BLaER1 (cell line): ENCODE results near the gene MAD1L1.

Source experiments
- H3K27ac ChIP-seq: shearing (Covaris generic); formaldehyde crosslinking; 2 replicates; pipeline ENCODE4 v1.8.1; 2022
- H3K27me3 ChIP-seq: shearing (Covaris generic); formaldehyde crosslinking; 2 replicates; pipeline ENCODE4 v1.8.1; 2022
- H3K36me3 ChIP-seq: shearing (Covaris generic); formaldehyde crosslinking; 2 replicates; pipeline ENCODE4 v1.8.1; 2022
- H3K4me1 ChIP-seq: shearing (Covaris generic); formaldehyde crosslinking; 2 replicates; pipeline ENCODE4 v1.8.1; 2022
- H3K4me2 ChIP-seq: shearing (Covaris generic); formaldehyde crosslinking; 2 replicates; pipeline ENCODE4 v1.8.1; 2022
- H3K4me3 ChIP-seq: shearing (Covaris generic); formaldehyde crosslinking; 2 replicates; pipeline ENCODE4 v1.8.1; 2022
- H3K9ac ChIP-seq: shearing (Covaris generic); formaldehyde crosslinking; 2 replicates; pipeline ENCODE4 v1.8.1; 2022
- H3K9me3 ChIP-seq: shearing (Covaris generic); formaldehyde crosslinking; 2 replicates; pipeline ENCODE4 v1.8.1; 2022
- H4K20me1 ChIP-seq: shearing (Covaris generic); formaldehyde crosslinking; 2 replicates; pipeline ENCODE4 v1.8.1; 2022
- Cebpa-rat ChIP-seq: shearing (Covaris generic); IDR thresholded peaks from 2 replicates; pipeline ENCODE4 v1.8.1; 2022

Gene MAD1L1

DNA sequence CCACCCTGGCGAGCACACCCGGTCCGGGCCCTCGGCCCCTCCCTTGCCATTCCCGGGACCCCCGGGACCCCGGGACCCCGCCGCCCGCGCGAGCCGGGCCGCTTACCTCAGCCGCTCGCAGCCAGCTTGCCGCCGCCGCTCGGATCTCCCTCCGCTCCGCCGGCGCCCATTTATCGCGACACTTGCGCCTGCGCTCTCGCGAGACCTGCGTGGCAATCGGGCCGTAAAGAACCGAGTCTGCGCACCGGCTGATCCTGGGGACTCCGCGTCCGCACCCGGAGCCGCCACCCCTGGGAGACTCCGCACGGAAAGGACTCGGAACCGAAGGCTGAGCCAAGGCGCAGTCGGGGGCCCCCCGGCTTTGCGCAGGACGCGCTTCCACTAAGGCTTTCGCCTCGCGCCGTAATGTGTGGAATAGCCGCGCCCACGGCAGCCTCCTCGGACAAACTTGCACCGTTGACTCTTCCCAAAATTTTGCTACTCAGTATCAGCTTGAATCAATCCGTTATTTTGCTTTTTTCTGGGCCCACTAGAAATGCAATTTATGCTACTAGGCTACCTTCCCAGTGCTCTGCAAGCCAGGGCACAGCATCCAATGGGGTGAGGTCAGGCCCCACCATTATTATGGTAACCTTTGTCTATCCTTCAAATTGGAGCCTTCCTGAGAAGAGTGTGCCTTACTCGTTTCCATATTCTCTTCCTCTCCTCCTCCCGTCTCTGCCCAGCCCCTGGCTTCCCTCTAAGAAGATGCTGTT is at the start of gene MAD1L1:
Gene MAD1L1, minus strand, starts transcription at position 180 of the 755 bp plus-strand sequence. CDS start 2,812 bp downstream, outside the sequence.
- H3K27me3 ChIP-seq, result no peaks in the 10 kb centered on the region
- H3K36me3 ChIP-seq, result peaks cover 69% of the 10 kb centered on the region
- peak within 1 kb of the TSS; percentile 98 for H3K4me2 ChIP-seq
- H3K4me1 ChIP-seq, result peaks cover 48% of the 10 kb centered on the region
- no peaks in the 10 kb centered on the region for H3K9me3 ChIP-seq
- H3K4me3 ChIP-seq, result peak within 1 kb of the TSS; percentile 93
- H3K9ac ChIP-seq, result peak within 1 kb of the TSS; percentile 95
- peaks cover 42% of the 10 kb centered on the region for H4K20me1 ChIP-seq
- H3K27ac ChIP-seq, result peak within 1 kb of the TSS; percentile 88
- no peak for TF ChIP-seq Cebpa-rat

DNA sequence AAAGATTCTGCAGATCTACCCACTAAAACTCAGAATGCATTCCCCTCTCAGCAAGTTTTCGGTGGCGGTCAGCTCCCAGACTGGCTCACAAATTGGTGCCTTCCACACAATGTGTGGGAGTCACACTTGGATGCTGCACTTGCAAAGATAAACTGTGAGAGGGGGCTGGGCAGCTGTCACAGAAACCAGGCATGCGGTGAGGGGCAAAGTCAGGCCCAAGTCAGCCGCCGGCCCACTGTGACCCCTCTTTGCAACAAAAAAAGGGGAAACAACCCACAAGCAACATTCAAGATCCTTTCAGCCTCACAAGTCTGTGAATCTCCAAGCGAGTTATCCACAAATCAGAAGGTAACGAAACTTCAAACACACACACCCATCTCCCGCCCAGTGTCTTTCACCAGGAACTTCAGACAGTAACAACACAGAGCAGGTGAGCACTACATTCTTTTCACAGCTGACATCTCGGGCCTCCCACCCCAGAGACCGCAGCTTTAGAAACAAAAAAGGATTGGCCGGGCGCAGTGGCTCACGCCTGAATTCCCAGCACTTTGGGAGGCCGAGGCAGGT is 49.5 kb upstream of the MAD1L1 start:
- Histone ChIP-seq H3K9ac (peak overlapping the region; percentile 40; the same call in 1 of the 2 replicates), H4K20me1 (peaks cover 63% of the 10 kb centered on the region), H3K36me3 (peaks cover 7% of the 10 kb centered on the region), H3K9me3 (no peaks in the 10 kb centered on the region), H3K27me3 (no peaks in the 10 kb centered on the region), H3K4me3 (no peak overlapping the region), H3K27ac (peak overlapping the region; percentile 51), H3K4me1 (peaks cover 47% of the 10 kb centered on the region), H3K4me2 (peak overlapping the region; percentile 61)
- no peak for TF ChIP-seq Cebpa-rat

DNA sequence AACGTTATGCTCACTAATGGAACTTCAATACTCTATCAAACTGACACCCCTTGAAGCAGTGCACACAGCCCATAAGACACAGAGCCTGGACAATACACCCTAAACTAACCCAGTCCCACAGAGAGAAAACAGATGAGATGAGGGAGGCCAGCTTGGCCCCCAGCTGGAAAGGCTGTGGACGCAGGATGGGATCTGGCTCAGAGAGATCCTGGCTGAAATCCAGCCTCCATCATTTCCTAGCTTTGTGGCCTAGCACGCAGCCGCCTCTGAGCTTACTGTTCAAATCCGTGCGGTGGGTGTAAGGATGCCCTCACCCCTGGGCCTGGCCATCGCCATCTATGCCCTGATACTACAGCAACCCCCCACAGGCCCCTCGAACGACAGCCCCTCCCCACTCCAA is 48.8 kb upstream of the MAD1L1 start:
- Histone ChIP-seq H3K9ac (peak overlapping the region; percentile 40; the same call in 1 of the 2 replicates), H3K36me3 (peaks cover 15% of the 10 kb centered on the region), H3K27ac (peak overlapping the region; percentile 51), H3K4me1 (peaks cover 47% of the 10 kb centered on the region), H3K4me2 (peak overlapping the region; percentile 61), H3K9me3 (no peaks in the 10 kb centered on the region), H3K27me3 (no peaks in the 10 kb centered on the region), H4K20me1 (peaks cover 67% of the 10 kb centered on the region), H3K4me3 (no peak overlapping the region)
- no peak for TF ChIP-seq Cebpa-rat

DNA sequence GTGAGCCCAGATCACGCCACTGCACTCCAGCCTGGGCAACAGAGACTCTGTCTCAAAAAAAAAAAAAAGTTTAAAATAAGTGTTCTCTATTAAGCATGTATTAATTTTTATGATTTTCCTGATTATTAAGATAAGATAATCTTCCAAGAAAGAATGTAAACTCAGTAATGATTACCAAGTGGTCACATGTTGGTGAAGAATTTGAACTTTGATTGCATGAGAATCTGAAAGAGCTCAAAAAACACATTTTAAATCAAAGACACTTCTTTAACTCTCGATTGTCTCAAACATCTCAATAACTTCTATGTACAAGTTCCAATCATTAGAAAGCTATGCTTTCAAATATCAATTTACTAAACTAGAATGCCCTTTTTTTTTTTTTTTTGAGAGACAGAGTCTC is 47.7 kb upstream of the MAD1L1 start:
- no peaks in the 10 kb centered on the region for H3K27me3 ChIP-seq
- H3K4me3 ChIP-seq, result no peak overlapping the region
- no peak for TF ChIP-seq Cebpa-rat
- peaks cover 67% of the 10 kb centered on the region for H4K20me1 ChIP-seq
- H3K4me2 ChIP-seq, result peak overlapping the region; percentile 61
- H3K36me3 ChIP-seq, result peaks cover 20% of the 10 kb centered on the region
- H3K9ac ChIP-seq, result no peak overlapping the region
- no peaks in the 10 kb centered on the region for H3K9me3 ChIP-seq
- H3K27ac ChIP-seq, result no peak overlapping the region
- H3K4me1 ChIP-seq, result peaks cover 57% of the 10 kb centered on the region

DNA sequence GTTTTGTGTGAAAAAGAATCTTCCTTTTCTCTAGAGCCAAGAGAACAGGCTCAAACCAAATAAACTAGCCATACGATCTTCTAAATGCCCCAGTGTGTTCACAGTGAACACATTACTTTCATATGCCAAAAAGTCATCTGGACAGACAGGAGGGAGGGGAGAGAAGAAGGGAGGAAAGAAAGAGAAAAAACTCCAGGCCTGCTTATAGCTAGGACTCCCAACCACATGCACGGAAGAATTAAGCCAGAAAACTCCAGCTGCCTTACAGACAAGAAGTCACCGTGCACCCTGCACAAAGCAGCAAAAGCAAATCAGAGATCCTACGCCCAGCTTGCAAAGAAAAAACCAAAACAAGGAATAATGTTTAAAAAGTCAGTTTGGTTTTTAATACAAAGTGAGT is 47.2 kb upstream of the MAD1L1 start:
- H3K27ac ChIP-seq, result peak overlapping the region; percentile 21; the same call in 1 of the 2 replicates
- peak overlapping the region; percentile 61 for H3K4me2 ChIP-seq
- H4K20me1 ChIP-seq, result peaks cover 66% of the 10 kb centered on the region

DNA sequence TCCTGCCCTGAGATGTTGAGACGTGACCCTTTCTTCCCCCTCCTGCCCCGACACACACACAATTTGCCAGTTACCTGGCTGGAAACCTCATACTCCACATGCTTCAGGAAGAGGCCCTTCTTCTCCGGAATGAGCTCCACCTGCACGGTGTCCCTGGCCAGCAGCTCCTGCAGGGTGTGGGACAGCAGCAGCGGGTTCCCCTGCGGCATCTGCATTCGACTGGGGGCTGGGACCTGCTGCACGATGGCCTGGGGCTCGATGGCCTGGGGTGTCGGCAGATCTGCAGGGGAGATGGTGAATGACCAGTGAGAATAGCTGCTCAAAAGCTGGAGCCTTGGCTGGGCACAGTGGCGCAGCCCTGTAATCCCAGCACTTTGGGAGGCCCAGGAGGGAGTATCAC is 45.3 kb upstream of the MAD1L1 start:
- H3K27ac ChIP-seq, result no peak overlapping the region

More for the DNA sequence above, 47.2 kb upstream of the MAD1L1 start:
- Histone ChIP-seq H3K4me1 (peaks cover 57% of the 10 kb centered on the region), H3K4me3 (no peak overlapping the region), H3K36me3 (peaks cover 25% of the 10 kb centered on the region), H3K9me3 (no peaks in the 10 kb centered on the region), H3K27me3 (no peaks in the 10 kb centered on the region), H3K9ac (0 out of 2 replicates have a peak overlapping the region, but pooled peaks have one; percentile 18)
- TF ChIP-seq Cebpa-rat, result no peak

DNA sequence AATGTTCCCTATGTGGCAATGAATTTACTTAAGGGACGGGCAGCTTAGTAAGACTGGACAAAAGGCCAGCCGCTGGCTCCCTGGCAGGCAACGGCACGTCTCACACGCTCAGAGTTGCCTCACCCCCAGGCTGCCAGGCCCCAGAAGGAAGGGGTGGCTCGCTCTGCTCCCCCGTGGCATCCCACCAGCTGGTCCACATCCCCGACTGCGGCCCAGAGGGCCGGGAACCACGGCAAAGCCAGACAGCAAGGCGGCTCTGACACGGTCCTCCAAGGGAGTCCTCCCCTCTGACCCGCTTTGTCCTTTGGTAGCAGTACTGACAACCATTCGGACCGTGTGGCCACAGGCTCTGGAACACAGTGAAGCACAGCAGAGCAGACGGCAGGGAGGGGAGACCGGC is 43.4 kb upstream of the MAD1L1 start:
- no peak for TF ChIP-seq Cebpa-rat
- no peaks in the 10 kb centered on the region for H3K27me3 ChIP-seq
- 0 out of 2 replicates have a peak overlapping the region, but pooled peaks have one; percentile 9 for H3K27ac ChIP-seq
- no peaks in the 10 kb centered on the region for H3K9me3 ChIP-seq
- no peak overlapping the region for H3K9ac ChIP-seq
- H3K36me3 ChIP-seq, result peaks cover 60% of the 10 kb centered on the region
- H3K4me3 ChIP-seq, result no peak overlapping the region
- peaks cover 44% of the 10 kb centered on the region for H4K20me1 ChIP-seq
- peaks cover 41% of the 10 kb centered on the region for H3K4me1 ChIP-seq
- H3K4me2 ChIP-seq, result no peak overlapping the region; the same call in 1 of the 2 replicates

More for the DNA sequence above, 45.3 kb upstream of the MAD1L1 start:
- H4K20me1 ChIP-seq, result peaks cover 64% of the 10 kb centered on the region
- H3K9ac ChIP-seq, result no peak overlapping the region
- peaks cover 44% of the 10 kb centered on the region for H3K36me3 ChIP-seq
- H3K4me2 ChIP-seq, result no peak overlapping the region
- peaks cover 48% of the 10 kb centered on the region for H3K4me1 ChIP-seq
- H3K27me3 ChIP-seq, result no peaks in the 10 kb centered on the region
- no peaks in the 10 kb centered on the region for H3K9me3 ChIP-seq
- no peak for TF ChIP-seq Cebpa-rat
- no peak overlapping the region for H3K4me3 ChIP-seq

DNA sequence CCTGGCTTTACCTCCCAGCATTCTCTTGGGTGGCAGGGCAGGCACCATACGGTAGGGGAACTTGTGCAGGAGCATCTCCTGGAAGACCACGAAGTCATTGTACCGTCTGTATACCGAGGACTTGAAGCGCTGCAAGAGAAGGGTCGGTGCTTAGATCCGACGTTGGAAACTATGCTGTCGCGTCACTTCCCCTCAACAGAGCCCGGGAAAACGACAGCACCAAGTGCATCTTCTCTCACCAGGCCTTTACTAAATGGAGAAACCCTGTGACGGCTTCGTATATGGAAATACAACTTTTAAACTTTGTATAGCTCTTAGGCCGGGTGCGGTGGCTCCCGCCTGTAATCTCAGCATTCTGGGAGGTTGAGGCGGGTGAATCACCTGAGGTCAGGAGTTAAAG is 42.4 kb upstream of the MAD1L1 start:
- peaks cover 41% of the 10 kb centered on the region for H3K4me1 ChIP-seq
- H3K4me3 ChIP-seq, result no peak overlapping the region
- no peaks in the 10 kb centered on the region for H3K27me3 ChIP-seq
- no peak overlapping the region for H3K4me2 ChIP-seq
- no peaks in the 10 kb centered on the region for H3K9me3 ChIP-seq
- H3K36me3 ChIP-seq, result peaks cover 69% of the 10 kb centered on the region
- TF ChIP-seq Cebpa-rat, result no peak
- H3K27ac ChIP-seq, result no peak overlapping the region
- H4K20me1 ChIP-seq, result peaks cover 34% of the 10 kb centered on the region; the same call in 1 of the 2 replicates
- no peak overlapping the region for H3K9ac ChIP-seq

DNA sequence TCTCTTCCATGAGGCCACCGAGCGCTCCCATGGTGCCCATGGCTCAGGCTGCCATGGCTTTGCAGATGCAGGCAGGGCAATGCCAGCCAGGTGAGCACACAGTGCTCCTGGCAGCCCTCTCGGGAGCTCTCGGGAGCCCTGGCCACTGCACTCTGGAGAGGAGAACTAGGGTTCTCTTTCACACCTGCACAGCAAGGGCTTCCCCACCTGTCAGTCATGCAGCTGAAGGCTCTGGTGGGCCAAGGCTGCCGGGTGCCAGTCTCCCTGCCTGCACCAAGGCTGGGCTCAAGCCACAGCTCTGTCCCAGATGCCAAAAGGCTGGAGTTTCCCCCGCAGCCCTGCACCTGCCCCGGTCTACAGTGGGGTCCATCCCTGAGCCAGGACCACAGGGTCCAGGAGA is 41.9 kb upstream of the MAD1L1 start:
- Histone ChIP-seq H4K20me1 (peaks cover 31% of the 10 kb centered on the region; the same call in 1 of the 2 replicates), H3K9ac (no peak overlapping the region), H3K4me3 (no peak overlapping the region), H3K4me2 (no peak overlapping the region), H3K4me1 (peaks cover 41% of the 10 kb centered on the region), H3K27ac (no peak overlapping the region), H3K9me3 (no peaks in the 10 kb centered on the region), H3K27me3 (no peaks in the 10 kb centered on the region), H3K36me3 (peaks cover 73% of the 10 kb centered on the region)
- no peak for TF ChIP-seq Cebpa-rat

DNA sequence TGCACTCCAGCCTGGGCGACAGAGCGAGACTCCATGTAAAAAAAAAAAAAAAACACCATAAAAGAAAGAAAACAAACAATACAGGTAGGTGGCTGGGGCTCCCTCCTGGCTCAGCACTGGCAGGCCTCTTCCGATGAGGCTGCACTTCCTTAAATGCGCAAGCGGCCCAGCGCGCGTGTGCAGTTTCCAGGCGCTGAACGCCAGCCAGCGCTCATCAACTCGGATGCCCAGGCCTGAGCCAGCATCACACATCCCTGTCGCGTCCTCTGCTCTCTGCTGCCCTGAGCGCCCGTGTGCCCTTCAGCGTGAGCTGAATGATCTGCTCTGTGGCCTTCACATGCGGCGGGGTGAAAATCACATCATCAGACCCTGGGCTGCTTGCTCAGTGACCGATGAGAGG is 41.1 kb upstream of the MAD1L1 start:
- Histone ChIP-seq H3K9me3 (no peaks in the 10 kb centered on the region), H3K4me3 (no peak overlapping the region), H3K36me3 (peaks cover 76% of the 10 kb centered on the region), H3K27ac (no peak overlapping the region), H3K9ac (no peak overlapping the region), H3K27me3 (no peaks in the 10 kb centered on the region), H3K4me1 (peaks cover 37% of the 10 kb centered on the region), H3K4me2 (no peak overlapping the region), H4K20me1 (peaks cover 27% of the 10 kb centered on the region; the same call in 1 of the 2 replicates)
- no peak for TF ChIP-seq Cebpa-rat
